ENCODE results near the gene NDUFB10. TPM values are rescaled to one million over a fixed set of nuclear protein-coding genes. Genes with fewer than 3 reads are reported as not detected.

The NDUFB10 gene
- total RNA-seq (2022; extraction: Qiagen RNA extraction), result 247 to 295 TPM (median 252 TPM) in 5 replicates

GRCh38 chr16:1959269-1960039 lies at the start of gene NDUFB10:
Gene NDUFB10 (plus strand): TSS chr16:1959538. CDS start chr16:1959625, 87 bp downstream.

DNA sequence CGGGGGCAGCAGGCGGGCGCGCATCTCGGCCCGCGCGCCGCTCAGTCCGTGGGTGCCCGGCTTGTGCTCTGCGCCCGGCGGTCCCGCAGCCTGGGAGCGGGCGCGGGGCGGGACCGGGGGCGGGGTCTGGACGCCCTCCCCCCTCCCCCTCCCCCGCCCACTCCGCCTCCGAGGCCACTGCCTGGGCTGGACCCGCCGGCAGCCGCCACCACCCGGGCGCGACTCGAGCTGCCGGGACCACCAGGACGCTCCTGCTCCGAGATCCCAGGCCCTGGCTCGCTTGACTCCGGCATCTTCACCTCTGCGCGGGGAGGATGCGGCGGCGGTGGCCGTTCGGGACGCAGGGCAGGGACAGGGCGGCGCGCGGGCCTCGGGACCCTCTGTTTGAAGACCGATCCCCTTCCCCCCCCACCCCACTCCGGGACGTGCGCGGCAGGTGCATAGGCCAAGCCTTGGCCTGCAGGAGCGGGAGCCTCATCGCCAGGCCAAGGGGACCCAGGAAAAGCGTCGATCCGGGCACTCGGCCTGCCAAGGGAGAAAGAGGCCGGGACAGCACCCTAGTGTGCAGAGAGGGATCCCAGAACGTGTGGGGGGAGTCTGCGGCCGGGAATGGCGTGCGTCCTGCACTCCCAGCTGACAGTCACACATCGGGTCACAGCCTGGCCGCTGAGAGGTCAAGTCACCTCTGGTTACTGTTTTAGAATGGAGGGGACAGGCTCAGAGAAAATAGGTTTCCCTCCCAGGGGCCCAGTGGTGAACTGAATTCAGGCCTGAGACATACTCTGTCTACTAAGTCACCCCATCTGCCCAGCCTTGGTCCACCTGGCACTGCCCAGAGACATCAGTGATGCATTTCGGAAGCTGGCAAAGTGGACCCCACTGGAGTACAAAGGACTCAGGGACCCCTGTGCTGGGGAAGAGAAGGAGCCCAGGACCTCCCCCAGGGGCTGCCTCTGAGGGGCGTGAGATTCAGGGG lies 40.7 kb upstream of the NDUFB10 start, which contains the start of gene HS3ST6:
TSS of gene HS3ST6 (minus strand) at position 65 of the 976 bp plus-strand sequence. CDS start 92 bp downstream, outside the sequence.

DNA sequence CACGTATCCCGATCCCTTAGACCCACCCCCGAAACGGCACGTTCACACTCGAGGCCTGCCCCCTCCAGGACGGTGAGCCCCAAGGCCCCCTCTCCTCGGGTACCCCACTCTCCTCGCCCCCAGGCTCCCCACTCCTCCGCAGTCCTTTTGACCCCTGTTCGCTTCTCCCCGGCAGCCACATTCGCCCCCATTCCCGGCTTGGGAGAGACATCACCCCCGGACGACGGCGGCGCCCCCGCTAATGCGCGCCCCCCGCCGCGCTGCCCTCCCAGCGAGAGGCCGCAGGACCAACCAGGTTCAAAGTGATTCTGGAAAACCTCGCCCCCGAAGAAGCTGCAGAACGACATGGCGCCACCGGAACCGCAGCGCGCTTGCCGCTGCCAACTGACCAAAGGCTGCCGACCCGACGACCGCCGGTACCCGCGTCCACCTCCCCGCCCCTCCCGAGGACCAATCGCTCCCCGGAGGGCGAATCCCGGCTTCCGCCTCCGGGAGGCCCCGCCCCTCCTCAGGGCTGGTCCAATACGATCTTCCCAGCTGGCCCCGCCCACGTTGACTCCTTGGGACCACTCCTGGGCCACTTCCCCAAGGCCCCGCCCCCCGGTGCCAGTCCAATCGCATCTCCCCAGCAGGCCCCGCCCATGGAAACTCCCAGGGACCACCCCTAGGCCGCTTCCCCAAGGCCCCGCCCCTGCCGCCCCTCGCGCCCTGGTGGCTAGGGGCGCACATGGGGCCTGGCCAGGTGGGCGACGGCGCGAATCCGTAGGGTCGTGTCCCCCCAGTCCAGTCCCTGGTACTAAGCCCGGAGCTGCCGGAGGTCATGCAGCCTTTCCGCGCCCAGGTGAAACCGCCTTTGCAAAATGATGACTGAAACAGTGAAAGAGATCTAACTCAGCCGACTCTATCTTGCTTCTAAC lies 16.3 kb upstream of the NDUFB10 start, which contains the start of gene MSRB1:
TSS of gene MSRB1 (minus strand) at position 390 of the 917 bp plus-strand sequence. CDS start at position 347, 43 bp downstream.

DNA sequence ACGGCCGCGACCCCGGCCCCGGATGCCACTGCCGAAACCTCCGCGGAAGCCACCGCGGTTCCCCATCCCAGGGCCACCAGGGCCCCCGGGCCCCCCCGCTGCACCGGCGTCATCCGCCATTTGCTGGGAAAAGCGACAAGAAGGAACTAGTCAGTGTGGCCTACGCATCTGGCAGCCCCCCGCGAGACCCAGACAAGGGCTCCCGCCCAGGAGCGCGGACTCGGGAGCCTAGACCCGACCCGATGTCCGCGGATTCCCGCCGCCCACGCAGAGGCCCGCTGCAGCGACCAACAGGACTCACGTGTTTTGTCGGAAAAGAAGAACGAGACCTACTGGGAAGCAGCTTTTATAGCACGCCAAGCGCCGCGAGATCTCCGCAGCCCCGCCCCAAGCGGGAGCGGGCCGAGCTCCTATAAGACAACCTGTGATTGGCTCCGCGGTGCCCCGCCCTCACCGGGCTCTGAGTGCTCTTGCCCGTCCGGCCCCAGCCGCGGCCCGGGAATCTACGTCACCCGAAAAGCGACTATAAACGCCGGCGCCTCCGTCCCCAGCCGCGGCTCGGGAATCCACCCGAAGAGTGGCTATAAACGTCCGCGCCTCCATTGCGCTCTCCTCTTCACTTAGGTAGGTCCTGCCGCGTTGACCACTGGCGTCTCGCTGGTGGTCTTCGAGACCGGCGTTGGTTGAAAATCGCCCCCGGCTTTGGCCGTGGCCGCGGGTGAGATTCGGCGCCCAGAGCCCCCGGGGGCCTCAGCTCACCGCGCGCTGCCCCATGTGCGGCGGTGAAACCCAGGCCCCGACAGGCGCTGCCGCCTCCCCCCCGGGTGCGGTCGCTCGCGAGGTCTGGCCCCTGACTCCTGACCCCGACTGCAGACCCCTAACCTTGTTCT lies 5.4 kb downstream of the NDUFB10 start, which contains the start of gene RPS2:
TSS of gene RPS2 (minus strand) at position 321 of the 890 bp plus-strand sequence. CDS start at position 120, 201 bp downstream.

GRCh38 chr16:1966460-1966859 lies 7.1 kb downstream of the NDUFB10 start, which contains the start of gene RNF151:
Gene RNF151 (plus strand): TSS chr16:1966856. CDS start chr16:1966882, 26 bp downstream.

GRCh38 chr16:1971796-1972489 lies 12.6 kb downstream of the NDUFB10 start, which contains the start of gene TBL3:
Gene TBL3 (plus strand): TSS chr16:1972053. CDS start chr16:1972165, 112 bp downstream.

DNA sequence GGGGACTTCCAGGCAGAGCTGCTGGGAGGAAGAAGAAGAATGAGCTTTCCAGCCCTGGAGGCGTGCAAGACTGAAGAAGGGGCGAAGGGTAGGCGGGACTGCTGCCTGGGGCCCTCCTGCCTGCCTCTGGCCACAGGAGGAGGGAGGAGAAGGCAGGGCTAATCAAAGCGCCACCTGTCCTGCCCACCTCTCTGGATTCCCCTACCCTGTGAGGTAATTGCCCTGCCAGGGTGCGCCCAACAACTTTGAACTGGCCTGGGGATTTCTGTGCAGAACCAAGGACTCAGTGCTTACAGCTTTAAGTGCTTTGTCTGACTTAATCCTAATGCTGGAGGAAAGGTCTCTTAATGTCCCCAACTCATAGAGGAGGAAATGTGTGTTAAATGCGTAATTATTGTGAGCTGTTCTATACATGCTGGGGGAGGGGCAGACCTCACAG lies 22.1 kb downstream of the NDUFB10 start, which contains the start of gene NOXO1:
TSS of gene NOXO1 (minus strand) at position 72 of the 439 bp plus-strand sequence. CDS start 290 bp downstream, outside the sequence.

GRCh38 chr16:1983544-1984346 lies 24.4 kb downstream of the NDUFB10 start, which contains the start of gene GFER:
Gene GFER (plus strand): TSS chr16:1984193. CDS start chr16:1984219, 26 bp downstream.

DNA sequence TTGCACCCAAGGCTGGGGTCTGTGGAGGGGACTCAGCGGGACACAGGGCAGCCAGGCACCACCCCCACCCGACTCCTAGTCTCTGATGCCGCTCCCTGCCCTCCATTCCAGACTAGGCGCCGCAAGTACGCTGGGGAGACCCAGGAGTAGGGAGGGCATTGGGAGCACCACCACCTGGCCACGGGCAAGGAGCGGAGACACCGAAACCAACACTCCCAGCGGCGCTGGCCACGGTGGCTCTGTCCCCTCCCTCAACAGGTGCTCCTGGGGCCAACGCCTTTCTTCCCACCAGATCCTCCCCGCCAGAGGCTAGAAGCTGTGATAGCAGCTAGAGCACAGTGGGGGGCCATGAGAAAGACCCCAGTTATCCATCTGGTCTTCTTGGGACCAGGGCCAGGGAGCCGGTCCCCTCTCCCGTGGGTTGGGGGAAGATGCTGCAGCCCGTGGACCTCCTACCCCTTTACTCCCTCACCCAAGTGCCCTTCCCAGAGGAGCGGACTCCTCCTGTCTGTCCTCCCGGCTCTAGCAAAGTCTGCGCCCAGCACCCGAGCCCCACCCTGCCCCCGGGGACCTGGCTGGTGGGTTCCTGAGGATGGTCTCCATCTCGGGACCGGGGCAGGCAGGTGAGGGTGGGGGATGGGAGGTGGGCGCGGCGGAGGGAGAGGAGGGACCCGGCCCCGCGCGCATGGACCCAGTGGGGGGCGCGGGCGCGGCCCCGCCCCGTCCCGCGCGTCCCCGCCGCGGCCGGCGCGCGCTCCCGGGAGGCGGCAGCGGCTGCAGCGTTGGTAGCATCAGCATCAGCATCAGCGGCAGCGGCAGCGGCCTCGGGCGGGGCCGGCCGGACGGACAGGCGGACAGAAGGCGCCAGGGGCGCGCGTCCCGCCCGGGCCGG lies 30.1 kb downstream of the NDUFB10 start, which contains the start of gene SYNGR3:
TSS of gene SYNGR3 (plus strand) at position 762 of the 892 bp plus-strand sequence. CDS start 133 bp downstream, outside the sequence.

DNA sequence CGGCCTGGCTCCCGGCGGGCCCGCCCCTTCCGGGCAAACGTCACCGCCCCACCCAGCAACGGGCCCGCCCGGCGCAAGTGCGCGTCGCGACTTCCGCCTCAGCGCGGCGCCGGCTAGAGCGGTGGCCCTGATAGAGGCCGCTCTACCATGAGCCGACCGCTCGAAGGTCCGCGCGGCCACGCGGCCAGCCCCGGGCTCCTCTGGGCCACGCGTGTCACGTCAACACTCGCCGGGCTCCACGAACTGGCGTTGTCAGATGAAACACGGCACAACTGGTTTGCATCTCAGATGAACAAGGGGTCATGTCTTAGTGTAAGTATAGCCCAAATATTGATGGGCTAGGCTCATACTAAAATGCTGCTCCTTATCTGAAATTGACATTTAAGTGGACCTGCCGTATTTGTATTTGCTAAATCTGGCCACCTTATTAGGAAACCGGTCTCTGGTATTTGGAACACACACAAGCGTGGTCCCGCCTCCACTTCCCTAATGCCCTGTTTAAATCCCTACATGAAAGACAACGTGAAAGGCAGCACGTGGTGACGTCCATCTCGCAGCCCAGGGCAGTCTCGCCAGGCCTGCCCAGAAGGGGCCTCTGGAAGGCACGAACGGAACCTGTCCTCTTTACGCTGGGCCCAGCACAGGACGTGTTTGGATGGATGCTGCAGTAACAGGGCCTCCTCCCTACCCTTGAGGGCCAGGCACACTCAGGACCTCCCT lies 50.6 kb downstream of the NDUFB10 start, which contains the start of gene ZNF598:
TSS of gene ZNF598 (minus strand) at position 31 of the 720 bp plus-strand sequence.

Other genes with a start within 250 kb of the NDUFB10 start
- gene NME3, start 188.0 kb upstream of the NDUFB10 start, total RNA-seq (2022; extraction: Qiagen RNA extraction), result 27.8 to 65.4 TPM (median 62.1 TPM) in 5 replicates
- gene EME2, start 186.7 kb upstream of the NDUFB10 start, total RNA-seq (2022; extraction: Qiagen RNA extraction), result 5.9 to 12.6 TPM (median 8.3 TPM) in 5 replicates
- gene MRPS34, start 186.4 kb upstream of the NDUFB10 start, total RNA-seq (2022; extraction: Qiagen RNA extraction), result 151 to 264 TPM (median 250 TPM) in 5 replicates
- 19.3 to 30.3 TPM (median 29.5 TPM) in 5 replicates for gene SPSB3, start 177.0 kb upstream of the NDUFB10 start, total RNA-seq (2022; extraction: Qiagen RNA extraction)
- 60.7 to 88.7 TPM (median 83.0 TPM) in 5 replicates for gene NUBP2, start 176.6 kb upstream of the NDUFB10 start, total RNA-seq (2022; extraction: Qiagen RNA extraction)
- gene IGFALS, start 165.8 kb upstream of the NDUFB10 start, total RNA-seq (2022; extraction: Qiagen RNA extraction), result 0.03 to 0.18 TPM (median 0.06 TPM) in 4 of 5 replicates, not detected in the other
- gene HAGH, start 132.7 kb upstream of the NDUFB10 start, total RNA-seq (2022; extraction: Qiagen RNA extraction), result 57.8 to 76.0 TPM (median 74.4 TPM) in 5 replicates
- gene FAHD1, start 132.3 kb upstream of the NDUFB10 start, total RNA-seq (2022; extraction: Qiagen RNA extraction), result 46.8 to 52.1 TPM (median 49.6 TPM) in 5 replicates
- gene MEIOB, start 87.4 kb upstream of the NDUFB10 start, total RNA-seq (2022; extraction: Qiagen RNA extraction), result 1.2 to 2.2 TPM (median 1.4 TPM) in 5 replicates
- gene HS3ST6, start 41.1 kb upstream of the NDUFB10 start, total RNA-seq (2022; extraction: Qiagen RNA extraction), result 1.1 to 2.1 TPM (median 2.0 TPM) in 5 replicates
- 32.5 to 43.0 TPM (median 42.2 TPM) in 5 replicates for gene MSRB1, start 16.3 kb upstream of the NDUFB10 start, total RNA-seq (2022; extraction: Qiagen RNA extraction)
- 0.09 to 0.11 TPM (median 0.10 TPM) in 3 of 5 replicates, not detected in the others for gene RPL3L, start 4.8 kb upstream of the NDUFB10 start, total RNA-seq (2022; extraction: Qiagen RNA extraction)
- 3,695 to 5,624 TPM (median 5,467 TPM) in 5 replicates for gene RPS2, start 5.3 kb downstream of the NDUFB10 start, total RNA-seq (2022; extraction: Qiagen RNA extraction)
- not detected in 5 replicates for gene RNF151, start 7.3 kb downstream of the NDUFB10 start, total RNA-seq (2022; extraction: Qiagen RNA extraction)
- 31.6 to 41.2 TPM (median 38.0 TPM) in 5 replicates for gene TBL3, start 12.5 kb downstream of the NDUFB10 start, total RNA-seq (2022; extraction: Qiagen RNA extraction)
- 0.08 to 0.31 TPM (median 0.28 TPM) in 5 replicates for gene NOXO1, start 21.9 kb downstream of the NDUFB10 start, total RNA-seq (2022; extraction: Qiagen RNA extraction)
- 23.0 to 44.4 TPM (median 40.1 TPM) in 5 replicates for gene GFER, start 24.7 kb downstream of the NDUFB10 start, total RNA-seq (2022; extraction: Qiagen RNA extraction)
- gene SYNGR3, start 30.4 kb downstream of the NDUFB10 start, total RNA-seq (2022; extraction: Qiagen RNA extraction), result 5.0 to 9.3 TPM (median 8.2 TPM) in 5 replicates
- gene ZNF598, start 50.3 kb downstream of the NDUFB10 start, total RNA-seq (2022; extraction: Qiagen RNA extraction), result 47.7 to 63.8 TPM (median 61.2 TPM) in 5 replicates
- 0.65 to 1.4 TPM (median 0.88 TPM) in 5 replicates for gene NPW, start 60.2 kb downstream of the NDUFB10 start, total RNA-seq (2022; extraction: Qiagen RNA extraction)
- gene NHERF2, start 67.4 kb downstream of the NDUFB10 start, total RNA-seq (2022; extraction: Qiagen RNA extraction), result 45.2 to 69.1 TPM (median 66.9 TPM) in 5 replicates
- gene NTHL1, start 88.3 kb downstream of the NDUFB10 start, total RNA-seq (2022; extraction: Qiagen RNA extraction), result 36.2 to 51.1 TPM (median 47.9 TPM) in 5 replicates
- gene TSC2, start 88.4 kb downstream of the NDUFB10 start, total RNA-seq (2022; extraction: Qiagen RNA extraction), result 32.0 to 40.6 TPM (median 34.1 TPM) in 5 replicates
- 34.4 to 54.4 TPM (median 49.3 TPM) in 5 replicates for gene PKD1, start 176.4 kb downstream of the NDUFB10 start, total RNA-seq (2022; extraction: Qiagen RNA extraction)
- 1.9 to 4.4 TPM (median 3.3 TPM) in 5 replicates for gene RAB26, start 189.1 kb downstream of the NDUFB10 start, total RNA-seq (2022; extraction: Qiagen RNA extraction)
- 39.0 to 55.8 TPM (median 49.7 TPM) in 5 replicates for gene TRAF7, start 196.2 kb downstream of the NDUFB10 start, total RNA-seq (2022; extraction: Qiagen RNA extraction)
- 0.23 to 1.00 TPM (median 0.47 TPM) in 5 replicates for gene CASKIN1, start 237.1 kb downstream of the NDUFB10 start, total RNA-seq (2022; extraction: Qiagen RNA extraction)
- gene MLST8, start 245.9 kb downstream of the NDUFB10 start, total RNA-seq (2022; extraction: Qiagen RNA extraction), result 39.9 to 53.2 TPM (median 51.0 TPM) in 5 replicates

Measured in A549 treated with AZD2906 at 1 μM for 4 hours (cell line).